CD4-positive, CD25-positive, alpha-beta regulatory T cell (primary cell): Measurements from ENCODE around the gene MYOF. TPM values are rescaled to one million over a fixed set of nuclear protein-coding genes. Genes with fewer than 3 reads are reported as not detected.

Experiments
- ATAC-seq, 2 donors: fragments of 150-1000 bp; cut with Tn5 transposase; one replicate each; pipeline ENCODE4 v1.10.0; 2021; ENCODE audit warnings: low read depth in 2 of 2, moderate number of reproducible peaks in 2 of 2, moderate library complexity in 1 of 2
- DNase-seq, 3 donors: peaks; one replicate each; pipeline versions ENCODE4 v3.0.0 to v3.0.0-alpha.2; 2012 to 2022; ENCODE audit warnings: mixed read lengths in 1 of 3
- H3K27ac ChIP-seq: one replicate; pipeline ENCODE4 v1.7.0; 2013; ENCODE audit warnings: mild to moderate bottlenecking, low read length; ENCODE audit not compliant: insufficient read depth, poor library complexity, severe bottlenecking
- H3K27me3 ChIP-seq: one replicate; pipeline ENCODE4 v1.7.0; 2013; ENCODE audit warnings: low read length; ENCODE audit not compliant: control insufficient read depth, insufficient read depth
- H3K36me3 ChIP-seq: one replicate; pipeline ENCODE4 v1.7.0; 2013; ENCODE audit warnings: mild to moderate bottlenecking, low read length, moderate library complexity; ENCODE audit not compliant: control insufficient read depth, insufficient read depth
- H3K4me1 ChIP-seq: 2 replicates; pipeline ENCODE4 v1.7.0; 2013; ENCODE audit warnings: mild to moderate bottlenecking, low read length; ENCODE audit not compliant: insufficient read depth, control insufficient read depth, poor library complexity, severe bottlenecking
- H3K4me3 ChIP-seq: one replicate; pipeline ENCODE4 v1.7.0; 2013; ENCODE audit warnings: low read depth, mild to moderate bottlenecking, low read length, moderate library complexity
- H3K9me3 ChIP-seq, 2 experiments: 1 replicate in 1 of 2; 2 replicates in 1 of 2; pipeline ENCODE4 v1.7.0; 2013; ENCODE audit warnings: low read length in 2 of 2, mild to moderate bottlenecking in 1 of 2, moderate library complexity in 1 of 2; ENCODE audit not compliant: control insufficient read depth in 2 of 2
- H3K27ac Mint-ChIP-seq, 3 donors: one replicate each; pipeline ENCODE4 v1.8.0; 2020 to 2022; ENCODE audit warnings: mild to moderate bottlenecking in 3 of 3, mixed read lengths in 3 of 3, moderate library complexity in 2 of 3
- H3K27me3 Mint-ChIP-seq: one replicate; pipeline ENCODE4 v1.8.0; 2022; ENCODE audit warnings: mild to moderate bottlenecking, mixed read lengths
- H3K36me3 Mint-ChIP-seq: one replicate; pipeline ENCODE4 v1.8.0; 2020; ENCODE audit warnings: mixed read lengths
- H3K4me1 Mint-ChIP-seq, 4 donors: one replicate each; pipeline ENCODE4 v1.8.0; 2020 to 2022; ENCODE audit warnings: mixed read lengths in 4 of 4, mild to moderate bottlenecking in 1 of 4
- H3K4me3 Mint-ChIP-seq, 4 donors: one replicate each; pipeline ENCODE4 v1.8.0; 2020 to 2022; ENCODE audit warnings: mild to moderate bottlenecking in 4 of 4, mixed read lengths in 4 of 4, moderate library complexity in 3 of 4
- H3K9me3 Mint-ChIP-seq, 7 donors: one replicate each; pipeline ENCODE4 v1.8.0; 2020 to 2022; ENCODE audit warnings: mixed read lengths in 7 of 7, mild to moderate bottlenecking in 3 of 7, moderate library complexity in 2 of 7
- polyA plus RNA-seq, 4 donors: library from polyadenylated mRNA; unstranded; fragments of 300-500 nt; fragmentation: Illumina TruSeq; gene quantifications; one replicate each; pipeline ENCODE4 v1.2.3, GENCODE V29; 2021
- total RNA-seq: library from RNA; stranded (reverse); gene quantifications from one replicate; pipeline ENCODE4 v1.2.3, GENCODE V29; 2022

The MYOF gene
- total and polyA plus RNA-seq, 5 donors from 2014 or later: 0.23 to 1.0 (median 0.54) TPM

DNA sequence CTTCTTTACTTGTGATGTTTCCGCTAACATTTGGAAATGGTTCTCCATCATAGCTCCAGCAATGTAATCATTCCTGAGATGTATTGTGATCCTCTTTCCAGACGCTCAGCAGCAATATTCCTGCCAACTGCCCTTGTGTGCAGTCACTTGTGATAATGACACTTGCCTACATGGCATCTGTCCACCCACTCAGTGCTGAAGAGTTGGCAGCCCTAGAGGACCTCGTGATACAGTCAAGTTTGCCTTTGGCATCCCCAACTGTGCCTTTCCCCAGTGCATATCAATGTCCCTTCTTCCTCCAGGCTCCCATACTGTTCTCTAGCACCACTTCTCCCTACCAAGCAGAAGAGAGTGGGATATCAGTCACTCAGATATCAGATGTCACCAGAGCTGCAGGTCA, 64.9 kb downstream of the MYOF start:
- ATAC-seq (no peak), DNase-seq (no peak)
- Mint-ChIP-seq H3K36me3 (no peaks in the 10 kb centered on the region), H3K27me3 (no peaks in the 10 kb centered on the region), H3K4me3 (no peak overlapping the region), H3K27ac (no peak overlapping the region), H3K9me3 (peaks cover 0 to 1% (median 0%) of the 10 kb centered on the region in 7 donors), H3K4me1 (peaks cover 6 to 33% (median 20%) of the 10 kb centered on the region in 4 donors)
- peaks cover 17% of the 10 kb centered on the region for H3K4me1 ChIP-seq
- H3K27me3 ChIP-seq: no peaks in the 10 kb centered on the region
- H3K36me3 ChIP-seq: no peaks in the 10 kb centered on the region
- no peak overlapping the region for H3K4me3 ChIP-seq
- no peaks in the 10 kb centered on the region for H3K9me3 ChIP-seq
- H3K27ac ChIP-seq: no peak overlapping the region

DNA sequence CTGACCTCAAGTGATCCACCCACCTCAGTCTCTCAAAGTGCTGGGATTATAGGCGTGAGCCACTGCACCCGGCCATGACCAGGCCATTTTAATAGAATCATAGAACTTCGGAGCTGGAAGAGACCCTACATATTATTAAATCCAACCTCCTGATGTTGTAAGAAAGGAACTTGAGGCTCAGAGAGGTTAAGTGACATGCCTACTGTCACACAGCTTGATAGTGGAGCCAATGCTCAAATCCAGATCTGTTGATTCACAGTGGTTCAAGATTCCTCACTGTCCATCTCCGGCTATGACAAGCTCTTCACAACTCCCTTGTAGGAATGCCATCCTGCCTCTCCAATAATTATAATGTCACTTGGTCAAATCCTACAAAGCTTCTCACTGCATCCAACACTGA, 65.3 kb downstream of the MYOF start:
- peaks cover 17% of the 10 kb centered on the region for H3K4me1 ChIP-seq
- no peak overlapping the region for H3K27ac ChIP-seq
- H3K27me3 ChIP-seq: no peaks in the 10 kb centered on the region
- H3K27me3 Mint-ChIP-seq: no peaks in the 10 kb centered on the region
- no peak overlapping the region for H3K4me3 ChIP-seq
- peaks cover 6 to 37% (median 23%) of the 10 kb centered on the region in 4 donors for H3K4me1 Mint-ChIP-seq
- H3K4me3 Mint-ChIP-seq: no peak overlapping the region
- H3K9me3 ChIP-seq: no peaks in the 10 kb centered on the region
- H3K36me3 Mint-ChIP-seq: no peaks in the 10 kb centered on the region
- peaks cover 0 to 1% (median 0%) of the 10 kb centered on the region in 7 donors for H3K9me3 Mint-ChIP-seq
- no peak overlapping the region for H3K27ac Mint-ChIP-seq
- no peaks in the 10 kb centered on the region for H3K36me3 ChIP-seq
- no peak for ATAC-seq
- no peak for DNase-seq

DNA sequence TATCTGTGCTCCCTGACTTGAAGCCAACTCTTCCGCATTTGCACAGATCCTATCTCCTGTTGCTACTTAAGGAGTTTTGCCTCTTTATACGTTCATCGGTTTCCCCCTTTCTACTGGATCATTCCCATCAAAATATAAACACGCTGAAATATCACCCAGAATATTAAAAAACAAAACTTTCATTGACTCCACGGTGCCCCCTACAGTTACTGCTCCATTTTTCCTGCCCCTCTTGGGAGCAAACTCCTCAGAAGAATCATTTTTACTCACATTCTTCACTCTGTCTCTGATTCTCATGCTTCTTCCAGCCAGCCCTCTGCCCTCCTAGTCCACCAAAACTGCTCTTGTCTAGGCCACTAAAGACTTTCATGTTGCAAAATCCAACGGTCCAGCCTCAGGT, 66.4 kb downstream of the MYOF start:
- Histone ChIP-seq H3K27ac (no peak overlapping the region), H3K4me3 (no peak overlapping the region), H3K4me1 (peaks cover 17% of the 10 kb centered on the region), H3K9me3 (no peaks in the 10 kb centered on the region), H3K36me3 (no peaks in the 10 kb centered on the region), H3K27me3 (no peaks in the 10 kb centered on the region)
- H3K36me3 Mint-ChIP-seq: no peaks in the 10 kb centered on the region
- peaks cover 0 to 1% (median 0%) of the 10 kb centered on the region in 7 donors for H3K9me3 Mint-ChIP-seq
- H3K27ac Mint-ChIP-seq: peak overlapping the region in 2 of 3 donors; percentile 9 to 65
- H3K4me1 Mint-ChIP-seq: peaks cover 6 to 45% (median 28%) of the 10 kb centered on the region in 4 donors
- peak overlapping the region in 1 of 4 donors; percentile 2 for H3K4me3 Mint-ChIP-seq
- DNase-seq (no peak), ATAC-seq (no peak)
- H3K27me3 Mint-ChIP-seq: no peaks in the 10 kb centered on the region

DNA sequence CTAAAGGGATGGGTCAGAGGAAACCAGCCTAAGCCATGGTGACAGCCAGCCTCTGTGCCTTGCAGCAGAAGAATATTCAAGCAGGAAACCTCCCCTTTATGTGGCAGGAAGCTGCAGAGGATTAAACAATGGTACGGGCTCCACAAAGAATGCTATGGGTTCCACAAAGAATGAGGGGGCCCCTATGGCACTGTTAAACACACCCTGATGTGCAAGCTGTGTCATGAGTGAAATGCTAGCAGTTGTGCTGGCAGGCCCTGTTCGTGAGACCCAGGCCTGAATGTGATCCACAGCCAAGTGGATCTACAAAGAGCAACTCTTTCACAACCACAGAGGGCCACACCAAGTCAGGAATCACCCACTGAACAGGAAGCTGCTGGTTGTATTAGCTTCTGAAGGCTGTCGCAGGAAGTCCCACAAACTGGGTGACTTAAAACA, 68.9 kb downstream of the MYOF start:
- H3K4me1 Mint-ChIP-seq: peaks cover 6 to 51% (median 28%) of the 10 kb centered on the region in 4 donors
- peaks cover 0 to 1% (median 0%) of the 10 kb centered on the region in 7 donors for H3K9me3 Mint-ChIP-seq
- ATAC-seq: peak; percentile 73 to 75
- H3K36me3 ChIP-seq: no peaks in the 10 kb centered on the region
- H3K27me3 Mint-ChIP-seq: peaks cover 4% of the 10 kb centered on the region
- H3K4me3 ChIP-seq: peak overlapping the region; percentile 45
- H3K4me1 ChIP-seq: peaks cover 17% of the 10 kb centered on the region
- peak overlapping the region in 2 of 4 donors; percentile 61 for H3K4me3 Mint-ChIP-seq
- no peaks in the 10 kb centered on the region for H3K27me3 ChIP-seq
- peak overlapping the region; percentile 66 for H3K27ac ChIP-seq
- no peaks in the 10 kb centered on the region for H3K9me3 ChIP-seq
- peak overlapping the region; percentile 82 to 93 (median 88) for H3K27ac Mint-ChIP-seq
- peak in 2 of 3 donors; percentile 38 to 79 for DNase-seq
- H3K36me3 Mint-ChIP-seq: no peaks in the 10 kb centered on the region

DNA sequence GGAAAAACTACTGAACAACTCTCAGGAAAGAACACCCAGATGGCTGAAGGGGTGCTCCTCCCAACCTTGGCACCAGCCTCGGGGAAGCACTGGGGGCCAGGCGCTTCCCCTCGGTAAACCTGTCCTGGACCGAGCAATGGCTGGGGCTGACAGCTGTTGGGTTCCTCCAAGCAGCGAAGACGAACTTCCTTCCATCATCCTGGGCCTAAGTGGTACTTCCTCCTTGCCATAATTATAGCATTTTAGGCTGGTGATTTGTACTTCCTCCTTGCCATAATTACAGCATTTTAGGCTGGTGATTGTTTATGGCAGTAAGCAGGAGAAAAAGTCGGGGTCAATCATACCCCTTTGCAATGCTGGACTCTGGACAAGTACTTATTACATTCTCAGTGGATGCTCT, 69.3 kb downstream of the MYOF start:
- H3K27me3 Mint-ChIP-seq: peaks cover 4% of the 10 kb centered on the region
- peaks cover 17% of the 10 kb centered on the region for H3K4me1 ChIP-seq
- H3K4me1 Mint-ChIP-seq: peaks cover 6 to 51% (median 28%) of the 10 kb centered on the region in 4 donors
- H3K36me3 ChIP-seq: no peaks in the 10 kb centered on the region
- H3K27ac Mint-ChIP-seq: peak overlapping the region; percentile 82 to 93 (median 88)
- ATAC-seq (no peak), DNase-seq (peak in 1 of 3 donors; percentile 4)
- H3K36me3 Mint-ChIP-seq: no peaks in the 10 kb centered on the region
- H3K9me3 ChIP-seq: no peaks in the 10 kb centered on the region
- peak overlapping the region; percentile 66 for H3K27ac ChIP-seq
- H3K4me3 ChIP-seq: peak overlapping the region; percentile 45
- peaks cover 0 to 1% (median 0%) of the 10 kb centered on the region in 7 donors for H3K9me3 Mint-ChIP-seq
- H3K27me3 ChIP-seq: no peaks in the 10 kb centered on the region
- H3K4me3 Mint-ChIP-seq: peak overlapping the region in 1 of 4 donors; percentile 61

DNA sequence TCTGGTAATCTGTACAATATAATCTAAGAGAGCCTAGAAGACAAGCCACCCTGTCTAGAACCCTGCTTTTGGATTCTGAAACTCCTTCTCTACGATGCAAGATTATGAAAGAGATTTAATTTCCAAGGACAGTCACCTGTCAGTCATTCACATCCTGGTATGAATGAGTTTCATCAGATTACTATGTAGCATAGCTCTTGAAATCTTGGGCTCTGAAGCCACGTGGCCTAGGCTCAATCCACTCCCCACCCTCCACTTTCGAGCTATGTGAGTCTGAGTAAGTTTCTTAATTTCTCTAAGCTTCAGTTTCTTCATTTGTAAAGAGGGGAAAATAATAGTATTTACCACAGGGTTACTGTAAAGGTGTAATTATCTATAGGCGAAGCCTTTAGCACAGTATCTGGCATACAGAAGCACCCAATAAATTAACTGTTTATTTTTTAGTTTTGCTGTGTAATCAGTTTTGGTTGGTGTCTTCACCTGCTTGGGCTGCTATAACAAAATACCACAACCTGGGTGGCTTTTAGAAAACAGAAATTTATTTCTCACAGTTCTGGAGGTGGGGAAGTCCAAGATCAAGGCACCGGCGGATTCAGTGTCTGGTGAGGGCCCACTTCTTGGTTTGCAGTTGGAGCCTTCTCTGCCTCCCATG, 71.3 kb downstream of the MYOF start:
- Histone ChIP-seq H3K4me1 (peaks cover 17% of the 10 kb centered on the region), H3K9me3 (no peaks in the 10 kb centered on the region), H3K4me3 (no peak overlapping the region), H3K36me3 (no peaks in the 10 kb centered on the region), H3K27me3 (no peaks in the 10 kb centered on the region), H3K27ac (no peak overlapping the region)
- ATAC-seq (no peak), DNase-seq (no peak)
- H3K9me3 Mint-ChIP-seq: peaks cover 0 to 1% (median 0%) of the 10 kb centered on the region in 7 donors
- peak overlapping the region in 2 of 3 donors; percentile 62 to 88 for H3K27ac Mint-ChIP-seq
- no peak overlapping the region for H3K4me3 Mint-ChIP-seq
- H3K4me1 Mint-ChIP-seq: peaks cover 5 to 50% (median 28%) of the 10 kb centered on the region in 4 donors
- no peaks in the 10 kb centered on the region for H3K36me3 Mint-ChIP-seq
- peaks cover 4% of the 10 kb centered on the region for H3K27me3 Mint-ChIP-seq

DNA sequence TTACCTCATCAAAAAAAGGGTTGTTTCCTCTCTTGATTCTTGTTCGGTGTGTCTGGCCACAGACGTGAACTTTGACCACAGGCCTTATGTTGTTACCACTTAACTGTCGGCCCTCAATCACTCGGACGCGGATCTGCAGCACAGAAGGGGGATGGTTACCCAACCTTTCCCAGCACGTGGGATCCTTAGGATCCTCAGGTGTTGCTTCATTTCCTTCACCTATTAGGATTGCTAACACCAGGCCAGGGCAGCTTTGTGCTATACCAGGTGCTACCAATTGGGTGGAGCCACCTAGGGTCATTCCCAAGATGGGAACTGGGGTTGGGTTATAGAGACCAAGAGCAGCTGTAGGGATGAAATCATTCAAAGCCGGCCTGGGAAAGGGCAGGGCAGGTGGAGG, 73.4 kb downstream of the MYOF start:
- no peak overlapping the region for H3K27ac Mint-ChIP-seq
- ATAC-seq (no peak), DNase-seq (no peak)
- H3K36me3 Mint-ChIP-seq: no peaks in the 10 kb centered on the region
- Histone ChIP-seq H3K9me3 (no peaks in the 10 kb centered on the region), H3K27ac (no peak overlapping the region), H3K4me3 (no peak overlapping the region), H3K4me1 (peaks cover 14% of the 10 kb centered on the region), H3K36me3 (no peaks in the 10 kb centered on the region), H3K27me3 (no peaks in the 10 kb centered on the region)
- peaks cover 0 to 34% (median 22%) of the 10 kb centered on the region in 4 donors for H3K4me1 Mint-ChIP-seq
- peaks cover 0 to 1% (median 0%) of the 10 kb centered on the region in 7 donors for H3K9me3 Mint-ChIP-seq
- peaks cover 4% of the 10 kb centered on the region for H3K27me3 Mint-ChIP-seq
- H3K4me3 Mint-ChIP-seq: no peak overlapping the region
